Naive thymus-derived CD8-positive, alpha-beta T cell (primary cell): ENCODE results near the gene SPA17. TPM values are rescaled to one million over a fixed set of nuclear protein-coding genes. Genes with fewer than 3 reads are reported as not detected.

Experiments
- ATAC-seq, 2 donors: fragments of 150-1000 bp; cut with Tn5 transposase in 1 of 2; sonication (Bioruptor Pico), chemical (Tn5 transposase) in 1 of 2; 1 replicate in 1 of 2; 2 replicates in 1 of 2; pipeline ENCODE4 v1.10.0; 2021; ENCODE audit warnings: mild to moderate bottlenecking in 2 of 2, moderate library complexity in 2 of 2
- POLR2A ChIA-PET: fragments of 350-600 bp; sonication (Branson Sonifier 250); formaldehyde crosslinking; loops from one replicate; lab custom pipeline; 2021; ENCODE audit warnings: antibody characterized with exemption; lab: Charles Lee
- DNase-seq, 10 donors: peaks; one replicate each; pipeline versions ENCODE4 v3.0.0 to v3.0.0-alpha.2; 2020 to 2022
- H3K27ac Mint-ChIP-seq, 10 donors: one replicate each; pipeline ENCODE4 v1.8.0; 2020 to 2022; ENCODE audit warnings: mild to moderate bottlenecking in 10 of 10, mixed read lengths in 10 of 10, moderate library complexity in 4 of 10, inconsistent platforms in 1 of 10
- H3K27me3 Mint-ChIP-seq, 5 donors: one replicate each; pipeline ENCODE4 v1.8.0; 2021 to 2022; ENCODE audit warnings: mixed read lengths in 5 of 5
- H3K36me3 Mint-ChIP-seq, 3 donors: one replicate each; pipeline ENCODE4 v1.8.0; 2020 to 2022; ENCODE audit warnings: mixed read lengths in 3 of 3, mild to moderate bottlenecking in 2 of 3, inconsistent platforms in 1 of 3
- H3K4me1 Mint-ChIP-seq, 4 donors: one replicate each; pipeline ENCODE4 v1.8.0; 2021 to 2022; ENCODE audit warnings: mixed read lengths in 4 of 4
- H3K4me3 Mint-ChIP-seq, 10 donors: one replicate each; pipeline ENCODE4 v1.8.0; 2020 to 2022; ENCODE audit warnings: mild to moderate bottlenecking in 10 of 10, mixed read lengths in 10 of 10, moderate library complexity in 6 of 10, inconsistent platforms in 1 of 10
- H3K9me3 Mint-ChIP-seq, 9 donors: one replicate each; pipeline ENCODE4 v1.8.0; 2020 to 2022; ENCODE audit warnings: mixed read lengths in 9 of 9, mild to moderate bottlenecking in 3 of 9, inconsistent platforms in 1 of 9, moderate library complexity in 1 of 9
- polyA plus RNA-seq, 3 donors: library from polyadenylated mRNA; unstranded; fragments of 300-500 nt; fragmentation: Illumina TruSeq; gene quantifications; one replicate each; pipeline ENCODE4 v1.2.3, GENCODE V29; 2021
- total RNA-seq, 8 experiments: library from RNA in 2 of 8; stranded (reverse) in 2 of 8; gene quantifications; one replicate each; pipeline ENCODE4 v1.2.3 and lab custom pipeline; 2021 to 2026

Gene SPA17
- total and polyA plus RNA-seq, 5 experiments from 2014 or later, result 0.36 to 2.5 (median 1.2) TPM

- H3K4me3 Mint-ChIP-seq, result no peak overlapping the region
- POLR2A ChIA-PET, result no interaction called here
These were observed 34.1 kb downstream of the SPA17 start for GRCh38 chr11:124707829-124708228.

GRCh38 chr11:124712392-124712791, 38.7 kb downstream of the SPA17 start:
- no peak for ATAC-seq

More at GRCh38 chr11:124707829-124708228, 34.1 kb downstream of the SPA17 start:
- Mint-ChIP-seq H3K27ac (no peak overlapping the region), H3K4me1 (no peaks in the 10 kb centered on the region), H3K27me3 (peaks cover 3 to 14% (median 9%) of the 10 kb centered on the region in 5 donors), H3K36me3 (peaks cover 3 to 16% (median 11%) of the 10 kb centered on the region in 3 donors), H3K9me3 (peaks cover 5 to 18% (median 10%) of the 10 kb centered on the region in 9 donors)
- ATAC-seq, result no peak
- no peak for DNase-seq

GRCh38 chr11:124716591-124716990, 42.9 kb downstream of the SPA17 start:
- H3K4me1 Mint-ChIP-seq, result peaks cover 15 to 29% (median 16%) of the 10 kb centered on the region in 4 donors
- DNase-seq, result no peak
- peaks cover 0 to 4% (median 0%) of the 10 kb centered on the region in 9 donors for H3K9me3 Mint-ChIP-seq
- no peak for ATAC-seq
- H3K27me3 Mint-ChIP-seq, result peaks cover 33 to 62% (median 44%) of the 10 kb centered on the region in 5 donors
- H3K27ac Mint-ChIP-seq, result no peak overlapping the region
- peaks cover 0 to 15% (median 6%) of the 10 kb centered on the region in 3 donors for H3K36me3 Mint-ChIP-seq
- H3K4me3 Mint-ChIP-seq, result peak overlapping the region in 1 of 10 donors; percentile 25
- POLR2A ChIA-PET, result interaction anchor here (1.2 kb wide), 1 partner anchor 43 kb away, joined by 3 read pairs; the partner anchor contains the start of genes SIAE and SPA17

More at GRCh38 chr11:124712392-124712791, 38.7 kb downstream of the SPA17 start:
- Mint-ChIP-seq H3K4me1 (peaks cover 1 to 4% (median 3%) of the 10 kb centered on the region in 4 donors), H3K4me3 (no peak overlapping the region), H3K27ac (no peak overlapping the region), H3K9me3 (peaks cover 4 to 12% (median 9%) of the 10 kb centered on the region in 9 donors), H3K36me3 (peaks cover 3 to 21% (median 12%) of the 10 kb centered on the region in 3 donors), H3K27me3 (peaks cover 26 to 52% (median 31%) of the 10 kb centered on the region in 5 donors)
- POLR2A ChIA-PET, result no interaction called here
- no peak for DNase-seq

- peaks cover 33 to 64% (median 44%) of the 10 kb centered on the region in 5 donors for H3K27me3 Mint-ChIP-seq
- peak overlapping the region in 4 of 10 donors; percentile 0 to 81 (median 14) for H3K27ac Mint-ChIP-seq
These were observed 43.7 kb downstream of the SPA17 start for GRCh38 chr11:124717421-124717785.

GRCh38 chr11:124717786-124718651, 44.3 kb downstream of the SPA17 start:
- H3K27ac Mint-ChIP-seq, result peak overlapping the region in 3 of 10 donors; percentile 0 to 81 (median 42)
- peak; percentile 81 to 82 for ATAC-seq
- H3K4me3 Mint-ChIP-seq, result peak overlapping the region; percentile 68 to 90 (median 86)
- POLR2A ChIA-PET, result interaction anchor here (0.5 to 1.2 kb wide), 2 partner anchors 40 to 44 kb away, joined by 3 read pairs; partner anchors contain the start of genes SIAE and SPA17
- H3K36me3 Mint-ChIP-seq, result peaks cover 0 to 13% (median 6%) of the 10 kb centered on the region in 3 donors
- peak in 7 of 10 donors; percentile 12 to 43 (median 33) for DNase-seq
- H3K4me1 Mint-ChIP-seq, result peaks cover 27 to 43% (median 28%) of the 10 kb centered on the region in 4 donors
- peaks cover 0 to 4% (median 0%) of the 10 kb centered on the region in 9 donors for H3K9me3 Mint-ChIP-seq
- H3K27me3 Mint-ChIP-seq, result peaks cover 33 to 64% (median 45%) of the 10 kb centered on the region in 5 donors

More at GRCh38 chr11:124717421-124717785, 43.7 kb downstream of the SPA17 start:
- DNase-seq, result no peak
- POLR2A ChIA-PET, result interaction anchor here (1.2 kb wide), 1 partner anchor 44 kb away, joined by 3 read pairs; the partner anchor contains the start of genes SIAE and SPA17
- no peak for ATAC-seq
- Mint-ChIP-seq H3K4me3 (peak overlapping the region; percentile 68 to 90 (median 86)), H3K4me1 (peaks cover 21 to 37% (median 22%) of the 10 kb centered on the region in 4 donors), H3K9me3 (peaks cover 0 to 4% (median 0%) of the 10 kb centered on the region in 9 donors), H3K36me3 (peaks cover 0 to 15% (median 6%) of the 10 kb centered on the region in 3 donors)

- H3K27ac Mint-ChIP-seq, result no peak overlapping the region
- peaks cover 28 to 60% (median 45%) of the 10 kb centered on the region in 5 donors for H3K27me3 Mint-ChIP-seq
- POLR2A ChIA-PET, result no interaction called here
- peaks cover 0 to 4% (median 0%) of the 10 kb centered on the region in 9 donors for H3K9me3 Mint-ChIP-seq
- H3K4me1 Mint-ChIP-seq, result peaks cover 28 to 48% (median 29%) of the 10 kb centered on the region in 4 donors
- H3K36me3 Mint-ChIP-seq, result peaks cover 0 to 11% (median 6%) of the 10 kb centered on the region in 3 donors
- peak overlapping the region in 6 of 10 donors; percentile 11 to 88 (median 54) for H3K4me3 Mint-ChIP-seq
- ATAC-seq, result no peak
- no peak for DNase-seq
These were observed 45.1 kb downstream of the SPA17 start for GRCh38 chr11:124718801-124719200.

GRCh38 chr11:124719534-124719933, 45.8 kb downstream of the SPA17 start:
- Mint-ChIP-seq H3K27me3 (peaks cover 25 to 53% (median 38%) of the 10 kb centered on the region in 5 donors), H3K9me3 (no peaks in the 10 kb centered on the region)

GRCh38 chr11:124722176-124722575, 48.5 kb downstream of the SPA17 start:
- no peaks in the 10 kb centered on the region for H3K36me3 Mint-ChIP-seq
- H3K4me1 Mint-ChIP-seq, result peaks cover 34 to 69% (median 42%) of the 10 kb centered on the region in 4 donors
- ATAC-seq (no peak), DNase-seq (no peak)
- H3K27ac Mint-ChIP-seq, result peak overlapping the region in 1 of 10 donors; percentile 56
- no peaks in the 10 kb centered on the region for H3K9me3 Mint-ChIP-seq
- no peak overlapping the region for H3K4me3 Mint-ChIP-seq
- POLR2A ChIA-PET, result no interaction called here
- peaks cover 15 to 49% (median 32%) of the 10 kb centered on the region in 5 donors for H3K27me3 Mint-ChIP-seq

More at GRCh38 chr11:124719534-124719933, 45.8 kb downstream of the SPA17 start:
- POLR2A ChIA-PET, result no interaction called here
- H3K27ac Mint-ChIP-seq, result peak overlapping the region in 3 of 10 donors; percentile 0 to 77 (median 52)
- H3K4me3 Mint-ChIP-seq, result peak overlapping the region in 1 of 10 donors; percentile 34
- peaks cover 0 to 8% (median 6%) of the 10 kb centered on the region in 3 donors for H3K36me3 Mint-ChIP-seq
- ATAC-seq, result no peak
- DNase-seq, result no peak
- peaks cover 26 to 55% (median 29%) of the 10 kb centered on the region in 4 donors for H3K4me1 Mint-ChIP-seq

- Mint-ChIP-seq H3K27ac (peak overlapping the region in 1 of 10 donors; percentile 15), H3K36me3 (no peaks in the 10 kb centered on the region), H3K4me3 (peak overlapping the region in 1 of 10 donors; percentile 30), H3K27me3 (peaks cover 6 to 37% (median 23%) of the 10 kb centered on the region in 5 donors), H3K9me3 (no peaks in the 10 kb centered on the region), H3K4me1 (peaks cover 21 to 53% (median 29%) of the 10 kb centered on the region in 4 donors)
- ATAC-seq, result no peak
- POLR2A ChIA-PET, result no interaction called here
- DNase-seq, result no peak
These were observed 51.4 kb downstream of the SPA17 start for GRCh38 chr11:124724979-124725718.

GRCh38 chr11:124725719-124726105, 52.0 kb downstream of the SPA17 start:
- Mint-ChIP-seq H3K9me3 (no peaks in the 10 kb centered on the region), H3K27me3 (peaks cover 3 to 37% (median 23%) of the 10 kb centered on the region in 5 donors), H3K4me3 (peak overlapping the region in 1 of 10 donors; percentile 1), H3K4me1 (peaks cover 21 to 52% (median 29%) of the 10 kb centered on the region in 4 donors), H3K36me3 (no peaks in the 10 kb centered on the region), H3K27ac (peak overlapping the region in 2 of 10 donors; percentile 15 to 44)
- no peak for DNase-seq
- POLR2A ChIA-PET, result no interaction called here
- ATAC-seq, result no peak

- Mint-ChIP-seq H3K27me3 (peaks cover 3 to 29% (median 23%) of the 10 kb centered on the region in 5 donors), H3K27ac (no peak overlapping the region), H3K4me3 (no peak overlapping the region), H3K4me1 (peaks cover 17 to 39% (median 21%) of the 10 kb centered on the region in 4 donors), H3K36me3 (no peaks in the 10 kb centered on the region), H3K9me3 (no peaks in the 10 kb centered on the region)
- no peak for DNase-seq
- ATAC-seq, result no peak
- POLR2A ChIA-PET, result no interaction called here
These were observed 53.8 kb downstream of the SPA17 start for GRCh38 chr11:124727474-124727873.

- ATAC-seq, result no peak
- POLR2A ChIA-PET, result no interaction called here
These were observed 54.4 kb downstream of the SPA17 start for GRCh38 chr11:124728134-124728533.

More at GRCh38 chr11:124728134-124728533, 54.4 kb downstream of the SPA17 start:
- peaks cover 3 to 22% (median 18%) of the 10 kb centered on the region in 5 donors for H3K27me3 Mint-ChIP-seq
- no peak overlapping the region for H3K4me3 Mint-ChIP-seq
- no peaks in the 10 kb centered on the region for H3K36me3 Mint-ChIP-seq
- DNase-seq, result no peak
- no peaks in the 10 kb centered on the region for H3K9me3 Mint-ChIP-seq
- no peak overlapping the region for H3K27ac Mint-ChIP-seq
- peaks cover 11 to 34% (median 15%) of the 10 kb centered on the region in 4 donors for H3K4me1 Mint-ChIP-seq
